Mononuclear cell (primary cell): ENCODE data around the gene POLR2L. TPM values are rescaled to one million over a fixed set of nuclear protein-coding genes. Genes with fewer than 3 reads are reported as not detected.

Experiments used
- H3K27me3 ChIP-seq: 2 replicates; pipeline ENCODE4 v1.6.0; 2011; ENCODE audit warnings: low read length, control low read depth; ENCODE audit not compliant: insufficient read depth
- H3K4me1 ChIP-seq: 2 replicates; pipeline ENCODE4 v1.5.1; 2011; ENCODE audit warnings: mild to moderate bottlenecking, low read length, control low read depth; ENCODE audit not compliant: insufficient read depth
- H3K4me3 ChIP-seq: 2 replicates; pipeline ENCODE4 v1.5.1; 2011; ENCODE audit warnings: mild to moderate bottlenecking, low read length, moderate library complexity
- H3K9me3 ChIP-seq: 2 replicates; pipeline ENCODE4 v1.5.1; 2011; ENCODE audit warnings: low read depth, mild to moderate bottlenecking, control low read depth, low read length
- total RNA-seq: library from RNA; depleted of rRNA; stranded (reverse); fragments of >200 nt; gene quantifications from one replicate; pipeline ENCODE4 v1.2.3, GENCODE V29; 2012

Gene POLR2L
- total RNA-seq, 1 donor, result 11.2 TPM

DNA sequence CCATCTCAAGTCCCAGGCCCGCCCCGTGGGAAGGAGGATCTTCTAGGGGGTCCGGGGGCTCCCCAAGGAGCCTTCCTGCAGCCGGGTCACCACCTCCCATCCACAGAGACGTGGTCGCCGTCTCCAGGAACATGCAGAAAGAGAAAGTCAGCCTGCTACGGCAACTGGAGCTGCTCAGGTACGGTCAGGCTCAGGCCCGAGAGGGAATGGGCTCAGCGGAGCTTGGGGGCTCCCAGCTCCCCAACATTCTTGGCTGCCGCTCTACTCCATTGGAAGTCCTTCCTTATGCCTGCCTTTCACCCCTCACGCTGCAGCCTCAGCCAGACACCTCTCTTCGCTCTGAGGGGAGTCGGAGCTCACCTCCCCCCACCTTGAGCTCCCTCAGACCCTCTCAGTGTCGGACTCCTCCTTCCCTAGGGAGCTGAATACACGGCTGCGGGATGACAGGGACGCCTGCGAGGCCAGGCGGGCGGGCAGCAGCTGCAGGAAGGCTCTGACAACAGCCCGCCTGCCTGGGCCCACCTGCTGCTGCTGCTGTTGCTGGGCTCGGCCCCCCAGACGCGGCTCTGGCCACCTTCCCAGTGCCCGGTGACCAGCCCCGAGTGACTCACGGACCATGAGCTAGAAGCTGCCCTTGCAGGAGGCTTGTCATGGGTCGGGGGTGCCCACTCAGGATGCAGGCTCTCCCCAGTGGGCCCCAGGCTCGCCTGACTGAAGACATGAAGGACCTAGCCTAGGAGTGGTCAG is 11.0 kb downstream of the POLR2L start:
- Histone ChIP-seq H3K9me3 (no peaks in the 10 kb centered on the region), H3K4me1 (peaks cover 79% of the 10 kb centered on the region), H3K4me3 (no peak overlapping the region)

DNA sequence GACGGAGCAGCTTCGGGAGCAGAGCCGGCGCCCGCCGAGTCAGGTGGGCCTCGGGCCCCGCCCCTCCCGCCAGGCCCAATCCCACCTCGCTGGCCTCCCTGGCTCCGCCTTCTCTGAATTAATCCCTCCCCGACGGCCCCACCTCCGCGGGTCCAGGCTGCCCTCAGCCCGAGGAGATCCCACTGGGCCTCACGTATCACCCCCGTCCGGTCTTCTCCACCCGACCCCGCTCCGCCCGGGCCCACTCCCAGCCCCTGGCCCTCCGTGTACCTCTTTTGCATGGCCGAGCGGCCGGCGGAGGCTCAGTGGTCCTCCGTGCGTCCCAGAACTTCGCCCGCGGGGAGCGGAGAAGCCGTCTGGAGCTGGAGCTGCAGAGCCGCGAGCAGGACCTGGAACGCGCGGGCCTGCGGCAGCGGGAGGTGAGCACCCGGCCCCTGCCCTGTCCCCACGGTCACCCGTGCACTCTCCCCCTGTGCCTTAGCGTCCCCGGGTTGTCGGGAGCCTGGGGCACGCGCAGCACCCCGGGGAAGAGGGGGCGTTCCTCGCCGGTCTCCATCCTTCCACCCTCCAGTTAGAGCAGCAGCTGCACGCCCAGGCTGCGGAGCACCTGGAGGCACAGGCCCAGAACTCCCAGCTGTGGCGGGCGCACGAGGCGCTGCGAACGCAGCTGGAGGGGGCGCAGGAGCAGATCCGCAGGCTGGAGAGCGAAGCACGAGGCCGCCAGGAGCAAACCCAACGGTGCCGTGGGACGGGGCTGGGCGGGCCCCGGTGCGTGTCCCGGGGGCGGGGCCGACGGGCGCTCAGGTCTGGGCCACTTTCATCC is 11.8 kb downstream of the POLR2L start:
- Histone ChIP-seq H3K4me1 (peaks cover 87% of the 10 kb centered on the region), H3K9me3 (no peaks in the 10 kb centered on the region), H3K4me3 (peak overlapping the region; percentile 6), H3K27me3 (peaks cover 37% of the 10 kb centered on the region)

More for the DNA sequence above, 11.0 kb downstream of the POLR2L start:
- H3K27me3 ChIP-seq, result peaks cover 37% of the 10 kb centered on the region

DNA sequence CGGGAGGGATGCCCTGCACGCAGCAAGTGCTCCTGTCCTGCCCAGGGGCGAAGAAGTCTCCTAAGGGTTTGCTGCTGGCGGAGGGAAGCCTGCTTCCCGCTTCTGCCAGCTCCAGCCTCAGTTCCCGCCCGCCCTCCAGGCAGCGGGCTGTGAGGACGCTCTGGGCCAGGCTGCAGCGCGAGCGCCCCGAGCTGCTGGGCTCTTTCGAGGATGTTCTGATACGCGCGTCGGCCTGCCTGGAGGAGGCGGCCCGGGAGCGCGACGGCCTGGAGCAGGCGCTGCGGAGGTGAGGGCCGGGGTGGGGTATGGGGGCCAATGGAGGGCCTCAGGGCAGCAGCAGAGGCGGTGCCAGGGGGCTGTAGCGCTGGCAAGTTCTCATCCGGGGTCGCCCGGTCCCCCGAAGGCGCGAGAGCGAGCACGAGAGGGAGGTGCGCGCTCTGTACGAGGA is 12.5 kb downstream of the POLR2L start:
- Histone ChIP-seq H3K4me3 (peak overlapping the region; percentile 6), H3K4me1 (peaks cover 86% of the 10 kb centered on the region), H3K9me3 (no peaks in the 10 kb centered on the region), H3K27me3 (peaks cover 37% of the 10 kb centered on the region)

DNA sequence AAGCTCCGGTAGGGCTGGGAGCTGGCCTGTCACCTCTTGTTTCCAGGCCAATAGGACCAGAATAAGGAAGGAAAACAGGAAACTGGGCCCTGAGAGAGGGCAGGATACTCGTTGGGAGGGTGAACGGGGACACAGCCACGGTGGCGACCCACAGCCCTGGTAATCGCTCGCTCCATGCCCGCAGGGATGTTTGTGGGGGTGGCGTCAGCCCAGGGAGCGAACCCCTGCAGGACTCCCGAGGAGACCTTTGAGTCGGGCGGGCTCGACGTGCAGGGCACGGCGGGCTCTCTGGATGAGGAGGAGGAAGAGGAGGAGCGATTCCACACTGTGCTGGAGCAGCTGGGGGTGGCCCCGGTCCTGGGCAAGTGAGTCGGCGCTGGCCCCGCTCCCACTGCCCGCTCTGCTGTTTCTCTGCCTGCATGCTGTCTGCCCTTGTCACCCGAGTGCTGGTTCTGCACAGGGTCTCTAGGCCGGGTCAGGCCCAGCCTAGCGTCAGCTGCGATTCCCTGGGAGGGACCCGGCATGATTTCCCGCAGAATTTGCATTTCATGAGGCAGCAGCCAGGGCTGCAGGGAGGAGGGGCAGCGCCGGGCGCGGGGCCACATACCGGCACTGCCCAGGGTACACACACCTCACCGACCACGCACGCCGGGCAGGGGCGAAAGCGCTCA is 13.0 kb downstream of the POLR2L start:
- H3K4me3 ChIP-seq, result no peak overlapping the region
- peaks cover 37% of the 10 kb centered on the region for H3K27me3 ChIP-seq
- H3K4me1 ChIP-seq, result peaks cover 80% of the 10 kb centered on the region
- no peaks in the 10 kb centered on the region for H3K9me3 ChIP-seq

DNA sequence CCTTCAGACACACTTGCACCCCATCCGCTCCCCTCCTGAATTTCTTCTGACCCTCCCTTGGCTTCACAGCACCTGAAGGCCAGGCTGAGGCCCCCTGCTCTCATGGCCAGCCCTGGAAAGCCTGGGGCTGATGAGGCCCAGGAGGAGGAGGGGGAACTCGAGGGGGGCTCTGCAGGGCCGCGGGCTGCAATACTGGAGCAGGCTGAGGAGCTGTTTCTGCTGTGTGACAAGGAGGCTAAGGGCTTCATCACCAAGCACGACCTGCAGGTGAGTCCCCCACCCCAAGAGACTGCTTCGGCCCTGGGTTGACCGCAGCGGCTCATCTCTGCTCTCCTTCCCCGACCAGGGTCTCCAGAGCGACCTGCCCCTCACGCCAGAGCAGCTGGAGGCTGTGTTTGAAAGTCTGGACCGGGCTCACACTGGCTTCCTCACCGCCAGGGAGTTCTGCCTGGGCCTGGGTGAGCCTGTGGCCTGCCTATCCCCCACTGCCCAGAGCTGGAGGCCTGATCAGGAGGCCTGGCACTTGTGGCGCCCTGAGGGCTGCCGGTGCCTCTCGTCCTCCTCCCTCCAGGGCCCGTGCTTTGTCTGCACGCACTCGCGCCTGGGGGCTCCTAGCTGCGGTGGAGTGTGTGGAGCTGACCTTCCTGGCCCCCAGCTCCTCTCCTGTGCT is 13.7 kb downstream of the POLR2L start:
- Histone ChIP-seq H3K4me3 (no peak overlapping the region), H3K4me1 (peaks cover 73% of the 10 kb centered on the region), H3K27me3 (peaks cover 37% of the 10 kb centered on the region), H3K9me3 (no peaks in the 10 kb centered on the region)

DNA sequence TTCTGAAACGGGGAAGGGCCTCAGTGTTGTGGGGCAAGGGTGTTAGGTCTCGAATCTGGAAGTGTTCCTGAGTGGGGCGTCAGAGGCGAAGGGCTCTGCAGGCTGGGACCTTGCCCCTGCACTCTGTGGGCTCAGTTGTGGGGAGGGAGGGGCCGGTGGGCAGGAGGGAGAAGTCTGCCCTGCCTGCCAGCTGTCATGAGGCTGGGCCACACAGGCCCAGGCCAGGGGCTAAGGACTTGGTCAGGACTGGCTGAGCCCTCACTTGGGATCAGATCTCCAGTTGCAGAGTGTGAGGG is 14.5 kb downstream of the POLR2L start, which contains the start of gene CRACR2B:
Gene CRACR2B (plus strand): TSS at position 23 of the 296 bp plus-strand sequence. CDS start 689 bp downstream, outside the sequence.
- peaks cover 71% of the 10 kb centered on the region for H3K4me1 ChIP-seq
- peak within 1 kb of the TSS; percentile 35 for H3K4me3 ChIP-seq
- H3K27me3 ChIP-seq, result peaks cover 37% of the 10 kb centered on the region
- H3K9me3 ChIP-seq, result no peaks in the 10 kb centered on the region

DNA sequence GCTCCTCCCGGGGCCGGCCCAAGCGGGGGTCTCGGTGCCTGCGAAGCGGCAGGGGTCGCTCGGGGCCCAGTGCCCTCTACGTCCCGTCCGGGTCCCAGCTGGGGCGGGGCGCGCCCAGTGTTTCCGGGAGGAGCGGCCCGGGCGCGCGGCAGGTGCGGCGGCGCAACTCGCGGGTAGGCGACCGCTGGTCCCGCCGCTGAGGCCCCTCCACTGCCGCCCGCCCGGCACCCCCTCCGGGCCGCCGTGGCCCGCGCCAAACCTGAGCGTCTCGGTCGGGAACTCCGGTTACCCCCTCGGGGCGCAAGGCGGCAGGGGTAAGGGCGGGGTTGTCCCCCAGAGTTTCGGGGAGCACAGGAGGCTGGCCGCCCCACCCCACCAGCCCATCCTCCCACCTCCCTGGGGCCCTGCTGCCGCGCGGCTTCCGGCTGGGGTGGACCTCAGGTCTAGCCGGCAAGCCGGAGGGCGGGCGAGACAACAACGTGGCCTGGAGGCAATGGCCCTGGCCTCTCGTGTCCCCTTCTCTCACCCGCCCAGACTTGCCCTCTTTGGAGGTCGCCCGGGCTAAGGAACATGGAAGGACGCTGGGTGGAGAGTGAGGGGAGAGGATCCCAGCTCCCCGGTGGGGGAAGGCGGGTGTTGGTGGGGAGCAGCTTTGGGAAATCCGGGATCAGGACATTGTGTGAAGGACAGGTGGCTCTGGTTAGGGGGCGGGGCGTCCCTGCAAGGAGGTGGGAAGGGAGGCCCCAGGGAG is 15.0 kb downstream of the POLR2L start:
- Histone ChIP-seq H3K4me1 (peaks cover 73% of the 10 kb centered on the region), H3K27me3 (peaks cover 37% of the 10 kb centered on the region), H3K4me3 (peak overlapping the region; percentile 35), H3K9me3 (no peaks in the 10 kb centered on the region)

DNA sequence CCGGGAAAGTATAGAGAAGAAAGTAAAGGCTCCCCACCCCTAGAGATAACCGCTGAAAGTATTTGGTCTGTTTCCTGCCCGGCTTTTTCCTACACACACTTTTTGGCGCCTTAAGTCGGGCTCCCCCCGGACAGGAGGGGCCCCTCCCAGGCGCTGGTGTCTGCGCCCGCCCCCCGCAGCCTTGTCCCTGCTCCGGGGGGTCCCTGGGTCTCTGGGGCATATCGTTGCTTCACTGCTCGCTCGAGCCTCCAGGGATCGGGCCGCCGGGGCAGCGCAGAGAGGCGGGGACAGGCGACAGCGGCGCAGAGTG is 15.5 kb downstream of the POLR2L start:
- H3K9me3 ChIP-seq, result no peaks in the 10 kb centered on the region
- H3K4me1 ChIP-seq, result peaks cover 75% of the 10 kb centered on the region
- H3K27me3 ChIP-seq, result peaks cover 35% of the 10 kb centered on the region
- H3K4me3 ChIP-seq, result peak overlapping the region; percentile 35

DNA sequence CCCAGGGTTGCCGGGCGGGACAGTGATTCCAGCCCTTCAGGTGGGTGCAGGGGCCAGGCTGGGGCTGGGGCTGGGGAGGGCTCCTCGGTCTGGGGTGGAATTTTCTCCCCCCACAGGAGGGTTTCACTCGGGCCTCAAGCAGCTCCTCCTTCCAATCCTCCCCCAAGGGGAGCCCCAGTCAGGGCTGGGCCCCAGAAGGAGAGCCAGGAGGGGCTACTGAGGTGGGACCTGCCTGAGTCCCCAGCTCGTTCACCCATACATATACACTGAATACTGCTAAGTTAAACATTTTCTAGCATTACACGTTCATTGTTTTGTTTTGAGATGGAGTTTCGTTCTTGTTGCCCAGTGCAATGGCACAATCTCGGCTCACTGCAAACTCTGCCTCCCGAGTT is 16.1 kb downstream of the POLR2L start:
- H3K4me1 ChIP-seq, result peaks cover 78% of the 10 kb centered on the region
- no peaks in the 10 kb centered on the region for H3K9me3 ChIP-seq
- no peak overlapping the region for H3K4me3 ChIP-seq
- H3K27me3 ChIP-seq, result peaks cover 29% of the 10 kb centered on the region

DNA sequence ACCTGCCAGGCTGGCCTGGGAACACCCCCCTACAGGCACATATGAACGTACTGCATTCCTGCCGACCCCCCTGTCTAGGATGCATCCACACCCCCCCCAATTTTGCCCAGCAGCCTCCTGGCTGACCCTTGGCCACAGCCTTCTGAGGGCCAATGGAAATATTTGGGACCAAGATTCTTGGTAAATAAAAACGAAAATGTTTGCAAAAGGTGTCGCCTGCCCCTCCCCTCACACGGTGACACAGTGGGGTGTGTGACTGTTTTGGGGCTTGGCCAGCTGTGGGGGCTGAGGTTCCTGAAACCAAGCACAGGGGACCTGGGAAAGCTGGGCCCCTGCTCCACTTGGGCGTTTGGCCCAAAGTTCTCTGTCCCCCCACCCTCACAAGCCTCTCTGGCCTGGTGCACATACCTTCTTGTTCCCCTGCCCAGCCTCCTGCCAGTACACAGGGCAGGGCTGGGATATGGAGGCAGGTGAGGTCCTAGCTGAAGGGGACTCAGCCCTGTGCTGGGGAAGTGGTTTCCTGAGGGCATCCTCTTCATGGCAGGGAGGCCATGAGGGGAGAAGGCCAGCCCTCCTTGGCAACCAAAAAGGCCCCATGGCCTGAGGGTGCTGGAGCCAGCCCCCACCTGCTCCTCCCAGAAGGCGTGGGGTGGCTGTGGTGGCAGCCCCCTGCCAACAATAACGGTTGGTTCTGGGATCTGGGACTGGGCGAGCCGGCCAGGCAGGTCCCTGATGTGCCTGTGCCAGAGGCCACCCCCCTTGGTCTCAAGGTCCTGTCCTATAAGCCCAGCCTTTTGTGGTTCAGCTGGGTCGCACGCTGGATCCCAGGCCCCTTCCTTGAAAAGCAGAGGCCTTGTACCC is 16.7 kb downstream of the POLR2L start:
- H3K9me3 ChIP-seq, result no peaks in the 10 kb centered on the region
- peaks cover 78% of the 10 kb centered on the region for H3K4me1 ChIP-seq
- H3K27me3 ChIP-seq, result peaks cover 23% of the 10 kb centered on the region
- H3K4me3 ChIP-seq, result no peak overlapping the region

DNA sequence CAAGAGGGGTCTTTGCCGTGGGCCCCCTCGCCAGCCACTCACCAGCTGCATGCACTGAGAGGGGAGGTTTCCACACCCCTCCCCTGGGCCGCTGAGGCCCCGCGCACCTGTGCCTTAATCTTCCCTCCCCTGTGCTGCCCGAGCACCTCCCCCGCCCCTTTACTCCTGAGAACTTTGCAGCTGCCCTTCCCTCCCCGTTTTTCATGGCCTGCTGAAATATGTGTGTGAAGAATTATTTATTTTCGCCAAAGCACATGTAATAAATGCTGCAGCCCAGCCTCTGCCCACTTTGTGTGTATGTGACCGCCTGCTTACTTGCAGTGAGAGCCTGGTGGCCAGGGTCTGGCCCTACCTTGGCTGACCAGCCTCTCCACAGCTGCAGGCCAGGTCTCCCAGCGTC is 17.4 kb downstream of the POLR2L start:
- Histone ChIP-seq H3K27me3 (peaks cover 16% of the 10 kb centered on the region), H3K4me1 (peaks cover 77% of the 10 kb centered on the region), H3K4me3 (no peak overlapping the region), H3K9me3 (no peaks in the 10 kb centered on the region)

DNA sequence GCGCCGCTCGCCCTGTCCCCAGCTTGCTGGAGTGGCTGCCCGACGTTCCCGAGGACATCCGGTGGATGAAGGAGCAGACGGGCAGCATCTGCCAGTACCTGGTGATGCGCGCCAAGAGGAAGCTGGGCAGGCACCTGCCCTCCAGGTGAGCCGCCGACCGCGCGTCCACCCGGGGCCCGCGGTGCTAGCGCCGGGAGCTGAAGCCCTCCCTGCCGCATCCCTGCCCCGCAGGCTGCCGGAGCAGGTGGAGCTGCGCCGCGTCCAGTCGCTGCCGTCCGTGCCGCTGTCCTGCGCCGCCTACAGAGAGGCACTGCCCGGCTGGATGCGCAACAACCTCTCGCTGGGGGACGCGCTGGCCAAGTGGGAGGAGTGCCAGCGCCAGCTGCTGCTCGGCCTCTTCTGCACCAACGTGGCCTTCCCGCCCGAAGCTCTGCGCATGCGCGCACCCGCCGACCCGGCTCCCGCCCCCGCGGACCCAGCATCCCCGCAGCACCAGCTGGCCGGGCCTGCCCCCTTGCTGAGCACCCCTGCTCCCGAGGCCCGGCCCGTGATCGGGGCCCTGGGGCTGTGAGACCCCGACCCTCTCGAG is 17.9 kb downstream of the POLR2L start:
- no peak overlapping the region for H3K4me3 ChIP-seq
- no peaks in the 10 kb centered on the region for H3K9me3 ChIP-seq
- peaks cover 71% of the 10 kb centered on the region for H3K4me1 ChIP-seq
- peaks cover 10% of the 10 kb centered on the region for H3K27me3 ChIP-seq
